T47D (cell line): Measurements from ENCODE around the gene MYL1.

Experiments used
- DNase-seq, 2 experiments: peaks; one replicate each; pipeline versions ENCODE4 v3.0.0 to v3.0.0-alpha.2; 2011 to 2012; ENCODE audit warnings: low read depth in 1 of 2, low spot score in 1 of 2
- JUND ChIP-seq: IDR thresholded peaks from 2 replicates; pipeline ENCODE4 v1.6.1; 2012; ENCODE audit warnings: low read depth
- in situ Hi-C: cut with HindIII; loops from 2 replicates; pipeline ENCODE4 v1.10.0; 2016; ENCODE audit warnings: low sequenced_read_pairs, low pct_unique_long_range_greater_than_20kb

MYL1 gene

GRCh38 chr2:210315015-210315788 is at the start of gene MYL1:
MYL1 (minus strand) TSS chr2:210315174; CDS start chr2:210315042, 132 bp downstream.
- TF ChIP-seq JUND = no peak
- no peak for DNase-seq
- in situ Hi-C loops = no loop called here

GRCh38 chr2:210363876-210364275 is 48.9 kb upstream of the MYL1 start:
- no peak for TF ChIP-seq JUND
- in situ Hi-C loops = no loop called here
- no peak for DNase-seq

- in situ Hi-C loops = no loop called here
- TF ChIP-seq JUND = no peak
- peak in 1 of 2 experiments; percentile 39 for DNase-seq
Measured at GRCh38 chr2:210363261-210363660, 48.3 kb upstream of the MYL1 start.

- no peak for TF ChIP-seq JUND
- in situ Hi-C loops = no loop called here
- DNase-seq = no peak
Measured at GRCh38 chr2:210360412-210360811, 45.4 kb upstream of the MYL1 start.

- DNase-seq = no peak
- in situ Hi-C loops = no loop called here
- no peak for TF ChIP-seq JUND
Measured at GRCh38 chr2:210356944-210357343, 42.0 kb upstream of the MYL1 start.

GRCh38 chr2:210337159-210337558 is 22.2 kb upstream of the MYL1 start:
- TF ChIP-seq JUND = no peak
- DNase-seq = peak in 1 of 2 experiments; percentile 23
- in situ Hi-C loops = no loop called here

- in situ Hi-C loops = no loop called here
- DNase-seq = no peak
- TF ChIP-seq JUND = no peak
Measured at GRCh38 chr2:210324906-210325305, 9.9 kb upstream of the MYL1 start.

GRCh38 chr2:210324458-210324857 is 9.5 kb upstream of the MYL1 start:
- in situ Hi-C loops = no loop called here
- TF ChIP-seq JUND = no peak
- no peak for DNase-seq

GRCh38 chr2:210323003-210323402 is 8.0 kb upstream of the MYL1 start:
- no peak for TF ChIP-seq JUND
- in situ Hi-C loops = no loop called here

GRCh38 chr2:210318891-210319290 is 3.9 kb upstream of the MYL1 start:
- TF ChIP-seq JUND = no peak
- peak in 1 of 2 experiments; percentile 17 for DNase-seq
- in situ Hi-C loops = no loop called here

More at GRCh38 chr2:210323003-210323402, 8.0 kb upstream of the MYL1 start:
- no peak for DNase-seq

GRCh38 chr2:210318486-210318885 is 3.5 kb upstream of the MYL1 start:
- TF ChIP-seq JUND = no peak
- in situ Hi-C loops = no loop called here
- no peak for DNase-seq

GRCh38 chr2:210310550-210310949 is 4.4 kb downstream of the MYL1 start:
- no peak for TF ChIP-seq JUND
- no peak for DNase-seq
- in situ Hi-C loops = no loop called here

GRCh38 chr2:210309548-210310233 is 5.3 kb downstream of the MYL1 start:
- in situ Hi-C loops = no loop called here
- no peak for DNase-seq
- TF ChIP-seq JUND = no peak
